Pancreas (tissue), 10 donors: ENCODE results near the gene RBM44. TPM values are rescaled to one million over a fixed set of nuclear protein-coding genes. Genes with fewer than 3 reads are reported as not detected.
A peak's percentile ranks its signal among the peaks of the same experiment; 100 is the strongest.

Source experiments
- ATAC-seq, 4 donors: fragments of 200-7000 bp; cut with Tn5 transposase; one replicate each; pipeline versions ENCODE4 v1.8.0 to v1.9.1; 2020; ENCODE audit warnings: mild to moderate bottlenecking in 4 of 4, moderate library complexity in 4 of 4
- DNase-seq, 6 donors: peaks; one replicate each; pipeline ENCODE4 v3.0.0-alpha.2; 2020
- FAIRE-seq: peaks from 2 replicates; lab custom pipeline; 2012; peaks lifted over from hg19 to GRCh38; lab: Jason Lieb, UNC
- H3K27ac ChIP-seq, 4 donors: fragments of 200-600 bp; sonication (generic); 1 replicate in 3 of 4; 2 replicates in 1 of 4; pipeline versions ENCODE4 v1.5.0 to v1.8.0; 2020
- H3K27me3 ChIP-seq, 4 donors: fragments of 200-600 bp; one replicate each; pipeline ENCODE4 v1.8.0; 2021
- H3K36me3 ChIP-seq, 3 donors: fragments of 200-600 bp; sonication (generic) in 1 of 3; one replicate each; pipeline versions ENCODE4 v1.5.0 to v1.8.0; 2020 to 2021
- H3K4me1 ChIP-seq, 3 donors: fragments of 200-600 bp; one replicate each; pipeline ENCODE4 v1.8.0; 2021
- H3K4me3 ChIP-seq, 4 donors: fragments of 200-600 bp; sonication (generic) in 2 of 4; one replicate each; pipeline versions ENCODE4 v1.5.0 to v1.8.0; 2020 to 2021
- H3K9me3 ChIP-seq, 4 donors: fragments of 200-600 bp; one replicate each; pipeline ENCODE4 v1.8.0; 2021
- WGBS, 2 donors: extraction: QIAGEN DNeasy Blood & Tissue Kit; methylation state at CpG; one replicate each; pipeline ENCODE4 v1.1.7; 2013; 5-methylcytosine and 5-hydroxymethylcytosine counted together
- intact Hi-C, 3 donors: fragments of 100-400 bp; cut with DNase I; formaldehyde crosslinking; loops; one replicate each; pipeline versions ENCODE4 v1.11.1 to v1.14.2; 2022
- polyA plus RNA-seq, 2 donors: library from polyadenylated mRNA; stranded (reverse); fragments of 200-250 nt; gene quantifications; one replicate each; pipeline ENCODE4 v1.2.3, GENCODE V29; 2013
- total RNA-seq, 6 donors: library from RNA; stranded (reverse); fragmentation: NEBNext Ultra II Directional in 4 of 6; extraction: Animal tissue kit (Norgen Biotek cat#: 25700) in 4 of 6; gene quantifications; one replicate each; pipeline versions ENCODE4 v1.2.1 to v1.2.4, GENCODE V29; 2021 to 2023
- TF ChIP-seq, protein P1 (sequence below), 4 donors: fragments of 200-600 bp; sonication (generic) in 3 of 4; IDR thresholded peaks; one replicate each; pipeline versions ENCODE4 v1.5.0 to v1.8.0; 2021; ENCODE audit warnings: antibody characterized with exemption in 4 of 4
- donor health status: healthy with polysubstance abuse.
- donor health status: DM: no; HTN: no; CAD: no; lungs with moderate emphysema.
- donor health status: DM: no; HTN: no; CAD: no.
- donor health status: control.
- donor health status: control.
- donor health status: Bipolar disorder and iron deficiency.
- donor health status: DM: yes; HTN: yes; CAD: no.
- donor health status: DM: no; HTN: no; CAD: no.
- donor health status: DM: no; HTN: no; CAD: no.
- donor health status: DM: yes; HTN: yes; CAD: no.

Gene RBM44
- total and polyA plus RNA-seq, 8 donors: 0.09 to 0.47 (median 0.32) TPM

GRCh38 chr2:237876532-237876931 lies 78.0 kb downstream of the RBM44 start:
- TF ChIP-seq, protein P1, sequence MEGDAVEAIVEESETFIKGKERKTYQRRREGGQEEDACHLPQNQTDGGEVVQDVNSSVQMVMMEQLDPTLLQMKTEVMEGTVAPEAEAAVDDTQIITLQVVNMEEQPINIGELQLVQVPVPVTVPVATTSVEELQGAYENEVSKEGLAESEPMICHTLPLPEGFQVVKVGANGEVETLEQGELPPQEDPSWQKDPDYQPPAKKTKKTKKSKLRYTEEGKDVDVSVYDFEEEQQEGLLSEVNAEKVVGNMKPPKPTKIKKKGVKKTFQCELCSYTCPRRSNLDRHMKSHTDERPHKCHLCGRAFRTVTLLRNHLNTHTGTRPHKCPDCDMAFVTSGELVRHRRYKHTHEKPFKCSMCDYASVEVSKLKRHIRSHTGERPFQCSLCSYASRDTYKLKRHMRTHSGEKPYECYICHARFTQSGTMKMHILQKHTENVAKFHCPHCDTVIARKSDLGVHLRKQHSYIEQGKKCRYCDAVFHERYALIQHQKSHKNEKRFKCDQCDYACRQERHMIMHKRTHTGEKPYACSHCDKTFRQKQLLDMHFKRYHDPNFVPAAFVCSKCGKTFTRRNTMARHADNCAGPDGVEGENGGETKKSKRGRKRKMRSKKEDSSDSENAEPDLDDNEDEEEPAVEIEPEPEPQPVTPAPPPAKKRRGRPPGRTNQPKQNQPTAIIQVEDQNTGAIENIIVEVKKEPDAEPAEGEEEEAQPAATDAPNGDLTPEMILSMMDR (IDR thresholded peaks at IDR 0.05): no peak
- DNase-seq (no peak), ATAC-seq (no peak), FAIRE-seq (no peak)
- no peaks in the 10 kb centered on the region for H3K27me3 ChIP-seq
- 89 to 92% methylated on average over 12 of the region's 12 CpGs for WGBS, 2 donors
- no peak overlapping the region for H3K4me3 ChIP-seq
- H3K27ac ChIP-seq: no peak overlapping the region
- intact Hi-C loops: no loop called here
- H3K36me3 ChIP-seq: peaks cover 0 to 16% (median 0%) of the 10 kb centered on the region in 3 donors
- H3K9me3 ChIP-seq: no peaks in the 10 kb centered on the region
- H3K4me1 ChIP-seq: peaks cover 0 to 4% (median 0%) of the 10 kb centered on the region in 3 donors

DNA sequence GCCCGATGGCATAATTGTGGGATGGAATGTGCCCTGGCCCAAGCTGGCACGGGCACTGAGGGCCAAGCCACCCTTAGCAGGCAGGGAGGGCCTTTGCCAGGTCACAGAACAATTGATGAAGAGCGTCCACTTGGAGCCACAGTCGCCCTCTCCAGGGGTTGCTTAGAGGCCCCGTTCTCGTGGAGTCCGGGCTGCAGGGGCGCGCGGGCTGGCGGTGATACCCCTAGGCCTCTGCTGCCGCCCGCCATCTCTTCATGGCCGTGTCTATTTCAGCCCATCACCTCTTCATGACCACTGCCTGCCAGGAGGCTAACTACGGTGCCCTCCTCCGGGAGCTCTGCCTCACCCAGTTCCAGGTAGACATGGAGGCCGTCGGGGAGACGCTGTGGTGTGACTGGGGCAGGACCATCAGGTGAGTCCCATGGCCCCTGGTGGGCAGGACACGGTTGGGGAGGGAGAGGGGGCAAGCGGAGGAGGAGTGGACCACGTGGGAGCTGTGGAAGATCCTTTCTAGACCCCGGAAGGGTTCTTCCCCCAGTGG lies 78.4 kb downstream of the RBM44 start:
- intact Hi-C loops: no loop called here
- no peak for FAIRE-seq

GRCh38 chr2:237877576-237878307 lies 79.2 kb downstream of the RBM44 start:
- DNase-seq: peak in 1 of 6 donors; percentile 59
- Histone ChIP-seq H3K9me3 (no peaks in the 10 kb centered on the region), H3K4me1 (peaks cover 0 to 4% (median 0%) of the 10 kb centered on the region in 3 donors), H3K36me3 (peaks cover 0 to 16% (median 0%) of the 10 kb centered on the region in 3 donors), H3K27me3 (no peaks in the 10 kb centered on the region), H3K4me3 (no peak overlapping the region), H3K27ac (no peak overlapping the region)
- FAIRE-seq: no peak
- 94% methylated on average over 25 of the region's 25 CpGs for WGBS, 2 donors
- no peak for ATAC-seq
- intact Hi-C loops: no loop called here
- TF ChIP-seq, protein P1 (IDR thresholded peaks at IDR 0.05): no peak

More for the DNA sequence above, 78.4 kb downstream of the RBM44 start:
- peaks cover 0 to 16% (median 0%) of the 10 kb centered on the region in 3 donors for H3K36me3 ChIP-seq
- TF ChIP-seq, protein P1 (IDR thresholded peaks at IDR 0.05): no peak
- no peaks in the 10 kb centered on the region for H3K27me3 ChIP-seq
- ATAC-seq: no peak
- 92 to 95% methylated on average over 23 of the region's 23 CpGs for WGBS, 2 donors
- peak in 2 of 6 donors; percentile 14 to 49 for DNase-seq
- H3K4me1 ChIP-seq: peaks cover 0 to 4% (median 0%) of the 10 kb centered on the region in 3 donors
- no peak overlapping the region for H3K4me3 ChIP-seq
- no peaks in the 10 kb centered on the region for H3K9me3 ChIP-seq
- H3K27ac ChIP-seq: no peak overlapping the region

DNA sequence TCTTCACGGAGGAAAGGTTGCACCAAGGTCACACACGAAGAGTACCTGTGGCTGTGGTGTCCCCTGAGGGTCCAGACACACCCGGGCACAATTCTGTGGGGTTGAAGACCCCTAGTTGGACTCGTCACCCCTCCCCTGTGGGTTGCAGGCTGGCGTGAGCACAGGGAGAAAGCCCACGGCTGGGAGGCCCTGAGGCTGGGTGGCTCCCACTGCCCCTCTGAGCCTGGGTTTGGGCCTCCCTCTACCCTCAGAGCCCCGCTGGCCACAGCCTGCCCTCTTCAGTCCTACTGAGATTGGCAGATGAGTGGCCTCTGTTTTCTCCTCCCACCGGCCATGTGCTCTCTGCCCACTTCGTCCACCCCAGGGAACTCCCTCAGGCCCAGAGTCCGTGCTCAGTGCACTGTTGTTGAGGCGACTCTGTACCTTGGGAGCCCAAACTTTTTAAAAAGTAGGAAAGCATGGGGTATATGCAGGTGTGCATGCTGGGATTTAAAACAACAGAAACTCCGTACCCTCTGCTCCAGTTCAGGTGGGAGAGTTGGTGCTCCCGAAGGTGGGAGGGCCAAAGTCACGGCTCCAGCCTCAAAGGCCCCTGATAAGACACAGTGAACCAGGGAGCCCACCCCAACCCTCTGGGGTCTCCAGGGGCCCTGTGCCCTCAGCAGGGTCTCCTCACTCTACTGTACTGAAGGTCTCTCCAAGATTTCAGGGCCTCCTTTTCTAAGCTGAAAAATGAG lies 79.9 kb downstream of the RBM44 start:
- peaks cover 0 to 16% (median 0%) of the 10 kb centered on the region in 3 donors for H3K36me3 ChIP-seq
- no peak overlapping the region for H3K4me3 ChIP-seq
- ATAC-seq: no peak
- no peaks in the 10 kb centered on the region for H3K4me1 ChIP-seq
- TF ChIP-seq, protein P1 (IDR thresholded peaks at IDR 0.05): no peak
- H3K27me3 ChIP-seq: no peaks in the 10 kb centered on the region
- no peak for DNase-seq
- intact Hi-C loops: no loop called here
- no peak for FAIRE-seq
- H3K9me3 ChIP-seq: no peaks in the 10 kb centered on the region
- no peak overlapping the region for H3K27ac ChIP-seq
- 90 to 91% methylated on average over 14 of the region's 14 CpGs for WGBS, 2 donors
